Activated naive CD4-positive, alpha-beta T cell treated with anti-CD3 and anti-CD28 coated beads for 36 hours (primary cell): ENCODE measurements around the gene BTN3A1. TPM values are rescaled to one million over a fixed set of nuclear protein-coding genes. Genes with fewer than 3 reads are reported as not detected.
"Not testable (repeated sequence)": the region's sequence is repeated elsewhere in the genome, so short reads cannot be mapped to it uniquely, and the experiment has no call there.

Experiments
- CTCF ChIA-PET: fragments of 350-600 bp; sonication (Branson Sonifier 250); formaldehyde crosslinking; loops from one replicate; lab custom pipeline; 2021; ENCODE audit warnings: antibody characterized with exemption; lab: Charles Lee
- DNase-seq: peaks from one replicate; pipeline ENCODE4 v3.0.0-alpha.2; 2020
- H3K27ac Mint-ChIP-seq: one replicate; pipeline ENCODE4 v1.8.0; 2021; ENCODE audit warnings: mild to moderate bottlenecking, mixed read lengths
- H3K27me3 Mint-ChIP-seq: one replicate; pipeline ENCODE4 v1.8.0; 2021; ENCODE audit warnings: low read depth, mixed read lengths
- H3K36me3 Mint-ChIP-seq: one replicate; pipeline ENCODE4 v1.8.0; 2021; ENCODE audit warnings: low read depth, mixed read lengths
- H3K4me1 Mint-ChIP-seq: one replicate; pipeline ENCODE4 v1.8.0; 2021; ENCODE audit warnings: low read depth, mixed read lengths
- H3K4me3 Mint-ChIP-seq: one replicate; pipeline ENCODE4 v1.8.0; 2021; ENCODE audit warnings: mild to moderate bottlenecking, moderate library complexity, mixed read lengths
- H3K9me3 Mint-ChIP-seq: one replicate; pipeline ENCODE4 v1.8.0; 2021; ENCODE audit warnings: mixed read lengths
- intact Hi-C: fragments of 100-400 bp; cut with micrococcal nuclease; formaldehyde crosslinking; loops from one replicate; pipeline ENCODE4 v1.15.1; 2023
- total RNA-seq, 2 experiments: library from RNA; stranded (reverse); gene quantifications; one replicate each; pipeline ENCODE4 v1.2.3, GENCODE V29; 2021

The BTN3A1 gene
- total RNA-seq, 2 experiments from 2014 or later: 37.6 to 40.0 TPM

GRCh38 chr6:26363882-26364701 is 38.0 kb upstream of the BTN3A1 start:
- H3K36me3 Mint-ChIP-seq: peaks cover 8% of the 10 kb centered on the region
- no peaks in the 10 kb centered on the region for H3K27me3 Mint-ChIP-seq
- H3K4me3 Mint-ChIP-seq: no peak overlapping the region
- intact Hi-C loops: loop anchor here (2.0 kb wide), 1 partner anchor 173 kb away; no protein-coding TSS in a partner anchor
- CTCF ChIA-PET: interaction anchor here (0.7 to 1.4 kb wide), 2 partner anchors 10 to 23 kb away, joined by 3 to 4 read pairs; no protein-coding TSS in a partner anchor
- no peak overlapping the region for H3K27ac Mint-ChIP-seq
- peaks cover 51% of the 10 kb centered on the region for H3K4me1 Mint-ChIP-seq
- DNase-seq: peak; percentile 34
- H3K9me3 Mint-ChIP-seq: no peaks in the 10 kb centered on the region

- H3K27me3 Mint-ChIP-seq: no peaks in the 10 kb centered on the region
- H3K9me3 Mint-ChIP-seq: no peaks in the 10 kb centered on the region
- CTCF ChIA-PET: no interaction called here
- intact Hi-C loops: loop anchor here (1.0 to 2.0 kb wide), 5 partner anchors 18 to 171 kb away; partner anchors contain the start of genes BTN2A2, BTN3A1 and BTN3A3
- no peak for DNase-seq
- H3K4me1 Mint-ChIP-seq: peaks cover 64% of the 10 kb centered on the region
- no peak overlapping the region for H3K27ac Mint-ChIP-seq
- H3K4me3 Mint-ChIP-seq: peak overlapping the region; percentile 54
- H3K36me3 Mint-ChIP-seq: peaks cover 18% of the 10 kb centered on the region
These were observed 36.5 kb upstream of the BTN3A1 start for GRCh38 chr6:26365633-26365995.

- H3K9me3 Mint-ChIP-seq: no peaks in the 10 kb centered on the region
- intact Hi-C loops: no loop called here
- H3K27me3 Mint-ChIP-seq: no peaks in the 10 kb centered on the region
- no peak for DNase-seq
- CTCF ChIA-PET: no interaction called here
- peaks cover 62% of the 10 kb centered on the region for H3K4me1 Mint-ChIP-seq
- H3K4me3 Mint-ChIP-seq: peak overlapping the region; percentile 71
- peak overlapping the region; percentile 53 for H3K27ac Mint-ChIP-seq
- peaks cover 24% of the 10 kb centered on the region for H3K36me3 Mint-ChIP-seq
These were observed 35.6 kb upstream of the BTN3A1 start for GRCh38 chr6:26366504-26366903.

- no peak for DNase-seq
- peaks cover 59% of the 10 kb centered on the region for H3K4me1 Mint-ChIP-seq
- CTCF ChIA-PET: no interaction called here
- peak overlapping the region; percentile 59 for H3K4me3 Mint-ChIP-seq
- peak overlapping the region; percentile 51 for H3K27ac Mint-ChIP-seq
- H3K27me3 Mint-ChIP-seq: no peaks in the 10 kb centered on the region
- H3K9me3 Mint-ChIP-seq: no peaks in the 10 kb centered on the region
- H3K36me3 Mint-ChIP-seq: peaks cover 26% of the 10 kb centered on the region
- intact Hi-C loops: no loop called here
These were observed 35.0 kb upstream of the BTN3A1 start for GRCh38 chr6:26367114-26367513.

- H3K4me3 Mint-ChIP-seq, CTCF ChIA-PET, H3K27me3 Mint-ChIP-seq, DNase-seq, H3K9me3 Mint-ChIP-seq, intact Hi-C loops: not testable (repeated sequence)
- Mint-ChIP-seq H3K27ac (peak overlapping the region; percentile 31), H3K4me1 (peaks cover 53% of the 10 kb centered on the region), H3K36me3 (peaks cover 54% of the 10 kb centered on the region)
These were observed 30.3 kb upstream of the BTN3A1 start for GRCh38 chr6:26371813-26372212.

- intact Hi-C loops: no loop called here
- H3K27ac Mint-ChIP-seq: peak overlapping the region; percentile 44
These were observed 29.5 kb upstream of the BTN3A1 start for GRCh38 chr6:26372308-26373144.

GRCh38 chr6:26375270-26375669 is 26.8 kb upstream of the BTN3A1 start:
- H3K36me3 Mint-ChIP-seq: peaks cover 43% of the 10 kb centered on the region
- H3K9me3 Mint-ChIP-seq: no peaks in the 10 kb centered on the region
- H3K4me1 Mint-ChIP-seq: peaks cover 37% of the 10 kb centered on the region

More at GRCh38 chr6:26372308-26373144, 29.5 kb upstream of the BTN3A1 start:
- H3K4me1 Mint-ChIP-seq: peaks cover 52% of the 10 kb centered on the region
- no peak for DNase-seq
- no peak overlapping the region for H3K4me3 Mint-ChIP-seq
- peaks cover 57% of the 10 kb centered on the region for H3K36me3 Mint-ChIP-seq
- CTCF ChIA-PET: no interaction called here
- no peaks in the 10 kb centered on the region for H3K27me3 Mint-ChIP-seq
- no peaks in the 10 kb centered on the region for H3K9me3 Mint-ChIP-seq

GRCh38 chr6:26377719-26378118 is 24.4 kb upstream of the BTN3A1 start:
- peaks cover 35% of the 10 kb centered on the region for H3K4me1 Mint-ChIP-seq
- H3K4me3 Mint-ChIP-seq: no peak overlapping the region
- intact Hi-C loops: no loop called here
- no peaks in the 10 kb centered on the region for H3K9me3 Mint-ChIP-seq
- no peaks in the 10 kb centered on the region for H3K27me3 Mint-ChIP-seq
- peak overlapping the region; percentile 42 for H3K27ac Mint-ChIP-seq
- peaks cover 32% of the 10 kb centered on the region for H3K36me3 Mint-ChIP-seq
- no peak for DNase-seq
- CTCF ChIA-PET: no interaction called here

More at GRCh38 chr6:26375270-26375669, 26.8 kb upstream of the BTN3A1 start:
- H3K4me3 Mint-ChIP-seq: no peak overlapping the region
- intact Hi-C loops: no loop called here
- no peaks in the 10 kb centered on the region for H3K27me3 Mint-ChIP-seq
- DNase-seq: no peak
- CTCF ChIA-PET: interaction anchor here (0.6 to 0.7 kb wide), 2 partner anchors 13 to 38 kb away, joined by 3 to 4 read pairs; no protein-coding TSS in a partner anchor
- H3K27ac Mint-ChIP-seq: peak overlapping the region; percentile 59

- H3K27me3 Mint-ChIP-seq, CTCF ChIA-PET, H3K27ac Mint-ChIP-seq, intact Hi-C loops, H3K9me3 Mint-ChIP-seq, H3K4me3 Mint-ChIP-seq, DNase-seq: not testable (repeated sequence)
- Mint-ChIP-seq H3K4me1 (peaks cover 31% of the 10 kb centered on the region), H3K36me3 (peaks cover 31% of the 10 kb centered on the region)
These were observed 23.9 kb upstream of the BTN3A1 start for GRCh38 chr6:26378143-26378542.

GRCh38 chr6:26379292-26379691 is 22.8 kb upstream of the BTN3A1 start:
- Mint-ChIP-seq H3K9me3 (no peaks in the 10 kb centered on the region), H3K27me3 (no peaks in the 10 kb centered on the region), H3K4me1 (peaks cover 33% of the 10 kb centered on the region), H3K27ac (no peak overlapping the region), H3K4me3 (no peak overlapping the region), H3K36me3 (peaks cover 23% of the 10 kb centered on the region)
- CTCF ChIA-PET: no interaction called here
- no peak for DNase-seq
- intact Hi-C loops: no loop called here

GRCh38 chr6:26379740-26380139 is 22.3 kb upstream of the BTN3A1 start:
- no peak for DNase-seq
- peaks cover 21% of the 10 kb centered on the region for H3K36me3 Mint-ChIP-seq
- H3K4me1 Mint-ChIP-seq: peaks cover 31% of the 10 kb centered on the region
- intact Hi-C loops: no loop called here
- no peak overlapping the region for H3K4me3 Mint-ChIP-seq
- no peaks in the 10 kb centered on the region for H3K9me3 Mint-ChIP-seq
- no peak overlapping the region for H3K27ac Mint-ChIP-seq
- no peaks in the 10 kb centered on the region for H3K27me3 Mint-ChIP-seq
- CTCF ChIA-PET: no interaction called here

GRCh38 chr6:26380256-26380655 is 21.8 kb upstream of the BTN3A1 start:
- Mint-ChIP-seq H3K4me3 (no peak overlapping the region), H3K9me3 (no peaks in the 10 kb centered on the region), H3K36me3 (peaks cover 24% of the 10 kb centered on the region), H3K27ac (no peak overlapping the region), H3K4me1 (peaks cover 34% of the 10 kb centered on the region), H3K27me3 (no peaks in the 10 kb centered on the region)
- intact Hi-C loops: no loop called here
- DNase-seq: no peak
- CTCF ChIA-PET: no interaction called here
